ENCODE results near the gene AKR1C3. TPM values are rescaled to one million over a fixed set of nuclear protein-coding genes. Genes with fewer than 3 reads are reported as not detected.

Gene AKR1C3
- total and polyA plus RNA-seq, 2 donors (not counting 3 experiments of a cell fraction or from before 2014, with no cell fraction given), result 27.4 to 32.2 TPM

DNA sequence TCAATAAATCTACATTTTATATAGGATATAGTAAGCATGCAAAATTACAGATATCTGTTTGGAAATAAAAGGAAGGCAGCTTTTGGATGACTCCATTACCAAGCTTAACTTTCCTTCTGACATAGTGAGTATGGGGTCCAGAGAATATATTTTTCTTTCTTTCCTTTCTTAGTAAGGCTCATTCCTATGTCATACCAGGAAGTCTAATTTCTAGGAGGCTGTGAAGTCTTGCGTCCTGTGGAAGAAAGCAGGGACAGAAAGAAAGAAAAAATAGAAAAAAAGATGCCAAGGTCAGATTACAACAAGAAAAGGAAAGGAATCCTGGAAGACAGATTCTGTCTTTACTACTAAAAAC, 54.4 kb downstream of the AKR1C3 start:
- Histone ChIP-seq H3K9me1 (replicated peaks; ENCODE audit: control insufficient read depth, extremely low read depth, insufficient read depth, low read length) (no peaks in the 10 kb centered on the region), H3K4me3 (replicated peaks in 1 of 3; ENCODE audit: insufficient read depth in 1 of 3, low read depth in 1 of 3, low read length in 3 of 3) (no peak overlapping the region), H3K27ac (ENCODE audit: insufficient read depth, low read depth, low read length) (no peak overlapping the region), H3K27me3 (ENCODE audit: control insufficient read depth in 2 of 2, insufficient read depth in 2 of 2, low read length in 2 of 2) (no peaks in the 10 kb centered on the region), H3K36me3 (ENCODE audit: control insufficient read depth in 2 of 2, extremely low read depth in 1 of 2, insufficient read depth in 2 of 2, low read length in 2 of 2) (no peaks in the 10 kb centered on the region), H2AFZ (ENCODE audit: low read depth, low read length) (no peak overlapping the region), H3K79me2 (ENCODE audit: control insufficient read depth, insufficient read depth, low read length) (no peaks in the 10 kb centered on the region), H3K9me3 (replicated peaks; ENCODE audit: control insufficient read depth, insufficient read depth, low read length) (no peaks in the 10 kb centered on the region), H3K4me1 (ENCODE audit: control insufficient read depth, extremely low read depth, insufficient read depth, low read length) (no peaks in the 10 kb centered on the region), H3K9ac (replicated peaks; ENCODE audit: extremely low read depth, insufficient read depth, low read length) (no peak overlapping the region), H4K20me1 (replicated peaks; ENCODE audit: control insufficient read depth, extremely low read depth, insufficient read depth, low read length) (no peaks in the 10 kb centered on the region), H3K4me2 (ENCODE audit: insufficient read depth, low read length) (no peak overlapping the region)
- CTCF ChIA-PET, result no interaction called here
- no peak for TF ChIP-seq EZH2 (IDR thresholded peaks at IDR 0.05; ENCODE audit: borderline replicate concordance, low read depth, low read length, severe bottlenecking)
- TF ChIP-seq CTCF (IDR thresholded peaks at IDR 0.05; ENCODE audit: extremely low read depth in 1 of 2, insufficient read depth in 1 of 2, low read depth in 1 of 2, low read length in 2 of 2), result no peak
- TF ChIP-seq POLR2A (IDR thresholded peaks at IDR 0.05; ENCODE audit: low read depth, low read length), result no peak
- no peak for TF ChIP-seq GATA2 (IDR thresholded peaks at IDR 0.05; ENCODE audit: insufficient read depth, insufficient read length, low read depth, low read length)
- TF ChIP-seq POLR2AphosphoS5 (IDR thresholded peaks at IDR 0.05; ENCODE audit: insufficient read depth, low read depth, low read length), result no peak
- no peak for TF ChIP-seq MAX (IDR thresholded peaks at IDR 0.05; ENCODE audit: insufficient read depth, insufficient read length)
- no peak for TF ChIP-seq MYC (IDR thresholded peaks at IDR 0.05; ENCODE audit: low read depth, low read length)
- TF ChIP-seq FOS (IDR thresholded peaks at IDR 0.05; ENCODE audit: borderline replicate concordance, insufficient read depth, low read length), result no peak
- no peak for TF ChIP-seq JUN (IDR thresholded peaks at IDR 0.05; ENCODE audit: borderline replicate concordance, insufficient read depth, insufficient read length, low read depth)
- dilution Hi-C loops (cut with MboI; ENCODE audit: extremely low pct_ligation_motif_present, low sequenced_read_pairs), result no loop called here
- DNase-seq (ENCODE audit: low read depth, low spot score) (no peak), FAIRE-seq (no peak)
- POLR2A ChIA-PET, result no interaction called here
- no TSS peak for BruUV-seq (replicated peaks)
- intact Hi-C loops (cut with micrococcal nuclease), result no loop called here
